ENCODE results near the gene BTNL9.

DNA sequence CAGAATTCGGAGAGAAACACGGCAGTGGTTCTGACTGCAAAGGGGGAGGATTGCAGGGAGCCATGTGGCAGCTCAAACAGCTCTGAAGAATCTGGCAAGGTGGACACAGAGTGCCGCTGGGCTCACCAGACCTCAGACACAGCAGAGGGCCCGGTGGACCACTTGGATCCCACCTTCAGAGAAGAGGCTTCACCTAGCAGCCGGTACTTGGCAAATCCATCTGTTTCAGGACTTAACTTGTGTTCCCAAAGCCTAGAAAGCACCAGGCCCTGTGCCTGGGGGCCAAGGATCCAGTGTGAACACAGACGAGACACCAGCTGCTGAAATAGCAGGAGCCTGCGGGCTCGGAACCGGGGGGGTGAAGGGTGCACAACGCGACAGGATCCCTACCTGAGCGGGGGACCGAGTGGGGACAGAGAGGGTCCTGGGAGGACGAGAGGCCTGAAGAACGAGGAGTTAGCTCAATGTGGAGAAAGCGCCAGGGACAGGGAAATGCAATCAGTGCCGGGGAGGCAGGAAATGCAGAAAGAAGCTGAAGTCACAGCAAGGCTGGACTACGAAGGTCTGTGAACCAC lies 44.6 kb downstream of the BTNL9 start:
- TF ChIP-seq, protein P1, sequence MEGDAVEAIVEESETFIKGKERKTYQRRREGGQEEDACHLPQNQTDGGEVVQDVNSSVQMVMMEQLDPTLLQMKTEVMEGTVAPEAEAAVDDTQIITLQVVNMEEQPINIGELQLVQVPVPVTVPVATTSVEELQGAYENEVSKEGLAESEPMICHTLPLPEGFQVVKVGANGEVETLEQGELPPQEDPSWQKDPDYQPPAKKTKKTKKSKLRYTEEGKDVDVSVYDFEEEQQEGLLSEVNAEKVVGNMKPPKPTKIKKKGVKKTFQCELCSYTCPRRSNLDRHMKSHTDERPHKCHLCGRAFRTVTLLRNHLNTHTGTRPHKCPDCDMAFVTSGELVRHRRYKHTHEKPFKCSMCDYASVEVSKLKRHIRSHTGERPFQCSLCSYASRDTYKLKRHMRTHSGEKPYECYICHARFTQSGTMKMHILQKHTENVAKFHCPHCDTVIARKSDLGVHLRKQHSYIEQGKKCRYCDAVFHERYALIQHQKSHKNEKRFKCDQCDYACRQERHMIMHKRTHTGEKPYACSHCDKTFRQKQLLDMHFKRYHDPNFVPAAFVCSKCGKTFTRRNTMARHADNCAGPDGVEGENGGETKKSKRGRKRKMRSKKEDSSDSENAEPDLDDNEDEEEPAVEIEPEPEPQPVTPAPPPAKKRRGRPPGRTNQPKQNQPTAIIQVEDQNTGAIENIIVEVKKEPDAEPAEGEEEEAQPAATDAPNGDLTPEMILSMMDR (optimal IDR thresholded peaks at IDR 0.05 in 1 of 3, IDR thresholded peaks at IDR 0.05 in 1 of 3, conservative IDR thresholded peaks at IDR 0.05 in 1 of 3; ENCODE audit: extremely low read depth in 1 of 3, insufficient read depth in 2 of 3, low read length in 3 of 3), result no peak
- no peak for TF ChIP-seq EZH2 (IDR thresholded peaks at IDR 0.05; ENCODE audit: low read length)
